Neural crest cell (in vitro differentiated cells): ENCODE measurements around the gene THSD7A. TPM values are rescaled to one million over a fixed set of nuclear protein-coding genes. Genes with fewer than 3 reads are reported as not detected.

Experiments
- DNase-seq: peaks from one replicate; pipeline ENCODE4 v3.0.0; 2021; ENCODE audit warnings: low read depth, mixed read lengths, low spot score
- H3K27ac Mint-ChIP-seq: one replicate; pipeline ENCODE4 v1.8.0; 2021; ENCODE audit warnings: mild to moderate bottlenecking, mixed read lengths; ENCODE audit not compliant: unreplicated experiment
- H3K27me3 Mint-ChIP-seq: 2 replicates; pipeline ENCODE4 v1.8.0; 2021; ENCODE audit warnings: low read depth, mild to moderate bottlenecking, mixed read lengths
- H3K36me3 Mint-ChIP-seq: 2 replicates; pipeline ENCODE4 v1.8.0; 2021; ENCODE audit warnings: low read depth, mild to moderate bottlenecking, mixed read lengths
- H3K4me1 Mint-ChIP-seq: 2 replicates; pipeline ENCODE4 v1.8.0; 2021; ENCODE audit warnings: mixed read lengths
- H3K4me3 Mint-ChIP-seq: one replicate; pipeline ENCODE4 v1.8.0; 2021; ENCODE audit warnings: mild to moderate bottlenecking, mixed read lengths
- H3K9me3 Mint-ChIP-seq: 2 replicates; pipeline ENCODE4 v1.8.0; 2021; ENCODE audit warnings: mixed read lengths
- total RNA-seq: library from RNA; stranded (reverse); gene quantifications from 2 replicates; pipeline ENCODE4 v1.2.1, GENCODE V29; 2021
- TF ChIP-seq, protein P1 (sequence below): fragments of 200-600 bp; sonication (generic); conservative IDR thresholded peaks from 2 replicates; pipeline ENCODE4 v1.5.0; 2021; ENCODE audit warnings: antibody characterized with exemption, mild to moderate bottlenecking

THSD7A gene
- total RNA-seq, 1 donor from 2014 or later, result 4.8 TPM

DNA sequence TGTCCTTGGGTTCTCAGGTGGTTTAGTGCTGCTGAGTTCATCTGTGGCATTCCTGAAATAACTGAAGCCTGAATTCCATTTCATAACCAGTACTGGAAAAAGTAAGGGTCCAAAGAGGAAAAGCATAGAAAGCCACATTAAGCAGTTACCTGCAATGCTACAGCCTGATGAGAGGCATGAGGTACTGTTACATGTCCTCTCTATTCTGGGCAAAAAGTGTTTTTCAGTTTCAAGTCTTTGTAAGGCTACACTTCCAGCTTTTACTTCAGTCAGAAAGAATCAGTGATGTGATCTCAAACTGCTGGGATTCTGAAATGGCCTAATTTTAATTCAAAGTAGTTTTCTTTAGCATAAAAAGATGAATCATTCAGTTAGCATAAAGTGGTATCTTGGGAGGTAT is 488.9 kb downstream of the THSD7A start:
- H3K9me3 Mint-ChIP-seq, result no peaks in the 10 kb centered on the region
- H3K36me3 Mint-ChIP-seq, result no peaks in the 10 kb centered on the region
- TF ChIP-seq, protein P1, sequence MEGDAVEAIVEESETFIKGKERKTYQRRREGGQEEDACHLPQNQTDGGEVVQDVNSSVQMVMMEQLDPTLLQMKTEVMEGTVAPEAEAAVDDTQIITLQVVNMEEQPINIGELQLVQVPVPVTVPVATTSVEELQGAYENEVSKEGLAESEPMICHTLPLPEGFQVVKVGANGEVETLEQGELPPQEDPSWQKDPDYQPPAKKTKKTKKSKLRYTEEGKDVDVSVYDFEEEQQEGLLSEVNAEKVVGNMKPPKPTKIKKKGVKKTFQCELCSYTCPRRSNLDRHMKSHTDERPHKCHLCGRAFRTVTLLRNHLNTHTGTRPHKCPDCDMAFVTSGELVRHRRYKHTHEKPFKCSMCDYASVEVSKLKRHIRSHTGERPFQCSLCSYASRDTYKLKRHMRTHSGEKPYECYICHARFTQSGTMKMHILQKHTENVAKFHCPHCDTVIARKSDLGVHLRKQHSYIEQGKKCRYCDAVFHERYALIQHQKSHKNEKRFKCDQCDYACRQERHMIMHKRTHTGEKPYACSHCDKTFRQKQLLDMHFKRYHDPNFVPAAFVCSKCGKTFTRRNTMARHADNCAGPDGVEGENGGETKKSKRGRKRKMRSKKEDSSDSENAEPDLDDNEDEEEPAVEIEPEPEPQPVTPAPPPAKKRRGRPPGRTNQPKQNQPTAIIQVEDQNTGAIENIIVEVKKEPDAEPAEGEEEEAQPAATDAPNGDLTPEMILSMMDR, result no peak
- H3K27ac Mint-ChIP-seq, result no peak overlapping the region
- H3K27me3 Mint-ChIP-seq, result no peaks in the 10 kb centered on the region
- H3K4me1 Mint-ChIP-seq, result peaks cover 7% of the 10 kb centered on the region
- DNase-seq, result no peak
- H3K4me3 Mint-ChIP-seq, result no peak overlapping the region

DNA sequence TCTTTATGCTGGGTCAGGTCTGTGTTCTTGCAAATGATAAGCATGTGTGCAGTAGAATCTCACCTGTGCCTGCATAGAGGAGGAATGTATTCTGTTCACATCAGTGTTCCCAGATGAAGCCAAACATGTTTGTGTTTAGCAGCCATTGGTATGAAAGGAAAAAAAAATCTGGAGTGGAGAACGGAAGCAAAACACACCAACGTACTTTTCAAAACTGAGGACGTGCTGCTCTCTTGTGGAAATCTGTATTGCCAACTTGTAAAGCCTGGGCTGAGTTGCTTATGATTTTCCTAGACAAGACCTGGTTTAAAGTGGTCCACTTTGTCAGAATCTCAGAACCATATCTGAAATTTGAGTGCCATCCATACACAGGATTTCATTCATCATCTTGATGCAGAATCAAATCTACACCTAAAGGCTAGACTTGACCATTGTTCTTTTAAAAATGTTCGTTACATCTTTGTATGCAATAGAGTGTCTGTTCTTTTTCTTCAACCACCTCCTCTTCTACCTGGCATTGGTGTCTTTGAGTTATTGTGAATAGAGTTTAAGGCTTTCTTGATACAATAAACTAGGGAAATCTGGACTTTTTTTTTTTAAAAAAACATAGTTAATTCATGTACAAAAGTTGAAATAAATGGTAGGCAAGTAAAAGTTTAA is 490.6 kb downstream of the THSD7A start:
- Mint-ChIP-seq H3K27me3 (no peaks in the 10 kb centered on the region), H3K4me3 (no peak overlapping the region), H3K4me1 (peaks cover 7% of the 10 kb centered on the region), H3K27ac (no peak overlapping the region), H3K9me3 (no peaks in the 10 kb centered on the region), H3K36me3 (no peaks in the 10 kb centered on the region)
- TF ChIP-seq, protein P1, result peak; percentile 59
- DNase-seq, result no peak

DNA sequence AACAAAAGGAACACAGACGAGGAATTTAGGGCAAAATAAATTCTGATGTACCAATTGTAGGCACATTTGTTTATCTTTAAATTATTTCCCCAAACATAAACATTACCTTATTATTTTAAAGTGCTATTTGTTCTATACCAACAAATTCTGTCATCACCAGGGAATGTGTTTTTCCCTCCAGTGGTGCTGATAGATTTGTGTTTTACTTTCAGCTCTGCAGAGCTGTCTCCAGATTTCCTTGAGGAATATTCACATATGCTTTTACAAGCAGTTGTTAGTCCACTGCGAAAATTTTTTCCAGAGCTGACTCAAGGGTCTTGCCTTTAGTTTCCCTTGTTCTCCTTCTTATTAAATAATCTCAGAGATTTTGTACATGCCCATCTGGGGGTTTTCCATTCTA is 495.6 kb downstream of the THSD7A start:
- H3K27ac Mint-ChIP-seq, result no peak overlapping the region
- TF ChIP-seq, protein P1, result no peak
- no peaks in the 10 kb centered on the region for H3K27me3 Mint-ChIP-seq
- H3K4me3 Mint-ChIP-seq, result no peak overlapping the region
- H3K4me1 Mint-ChIP-seq, result peaks cover 7% of the 10 kb centered on the region
- no peak for DNase-seq
- H3K9me3 Mint-ChIP-seq, result no peaks in the 10 kb centered on the region
- no peaks in the 10 kb centered on the region for H3K36me3 Mint-ChIP-seq

DNA sequence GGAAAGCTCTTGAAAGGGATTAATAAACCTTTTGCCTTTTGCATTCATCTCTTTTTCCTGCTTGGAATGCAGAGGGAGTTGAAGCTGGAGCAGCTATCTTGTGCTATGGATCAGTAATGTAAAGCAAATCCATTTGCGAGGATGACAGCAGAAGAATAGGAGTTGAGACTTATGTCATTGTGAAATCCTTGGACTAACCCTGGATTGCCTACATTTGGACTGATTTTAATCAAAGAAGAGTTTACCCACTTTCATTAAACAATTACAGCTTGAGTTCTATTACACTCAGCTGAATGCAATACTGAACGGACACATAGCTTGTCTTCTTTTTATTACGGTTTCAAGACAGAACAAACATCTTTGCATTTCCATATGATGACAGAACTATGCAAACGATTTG is 496.1 kb downstream of the THSD7A start:
- no peak for DNase-seq
- Mint-ChIP-seq H3K4me3 (no peak overlapping the region), H3K4me1 (peaks cover 4% of the 10 kb centered on the region), H3K36me3 (no peaks in the 10 kb centered on the region), H3K27me3 (no peaks in the 10 kb centered on the region), H3K27ac (no peak overlapping the region), H3K9me3 (peaks cover 2% of the 10 kb centered on the region)
- TF ChIP-seq, protein P1, result no peak

DNA sequence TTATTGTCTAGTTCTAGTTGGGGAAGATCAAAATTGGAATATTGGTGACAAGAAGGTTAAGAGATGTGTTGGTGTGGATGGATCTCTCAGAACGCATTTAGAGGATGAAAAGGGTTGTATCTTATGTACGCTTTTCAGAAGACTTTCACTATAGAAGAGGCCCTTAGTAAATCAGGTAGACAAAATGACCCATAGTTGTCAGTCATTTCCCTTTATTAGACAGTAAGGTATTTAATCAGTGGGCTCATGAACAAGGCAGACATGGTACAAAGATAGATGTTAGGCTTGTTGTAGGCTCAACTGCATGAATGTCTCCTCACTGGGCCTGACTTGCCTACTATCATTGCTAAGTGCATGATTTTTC is 499.2 kb downstream of the THSD7A start:
- Mint-ChIP-seq H3K4me1 (no peaks in the 10 kb centered on the region), H3K36me3 (no peaks in the 10 kb centered on the region)

More for the DNA sequence above, 499.2 kb downstream of the THSD7A start:
- DNase-seq, result no peak
- TF ChIP-seq, protein P1, result no peak
- no peak overlapping the region for H3K4me3 Mint-ChIP-seq
- H3K27ac Mint-ChIP-seq, result no peak overlapping the region
- H3K27me3 Mint-ChIP-seq, result no peaks in the 10 kb centered on the region
- H3K9me3 Mint-ChIP-seq, result peaks cover 3% of the 10 kb centered on the region
